Uterus (tissue), 4 donors: ENCODE results near the gene GRIK4. TPM values are rescaled to one million over a fixed set of nuclear protein-coding genes. Genes with fewer than 3 reads are reported as not detected.

ENCODE experiments used
- DNase-seq, 2 donors: peaks; one replicate each; pipeline ENCODE4 v3.0.0-alpha.2; 2019 to 2020
- H3K27ac ChIP-seq, 2 donors: fragments of 200-600 bp; sonication (generic); 1 replicate in 1 of 2; 2 replicates in 1 of 2; pipeline ENCODE4 v1.5.1; 2016 to 2018
- H3K27me3 ChIP-seq, 2 donors: fragments of 200-600 bp; sonication (generic); one replicate each; pipeline ENCODE4 v1.5.1; 2018 to 2019; ENCODE audit warnings: control low read depth in 1 of 2
- H3K36me3 ChIP-seq, 2 donors: fragments of 200-600 bp; sonication (generic); one replicate each; pipeline ENCODE4 v1.5.1; 2019; ENCODE audit warnings: control low read depth in 1 of 2
- H3K4me1 ChIP-seq, 2 donors: fragments of 200-600 bp; sonication (generic); one replicate each; pipeline ENCODE4 v1.5.1; 2018 to 2019; ENCODE audit warnings: control low read depth in 1 of 2
- H3K4me3 ChIP-seq, 2 donors: fragments of 200-600 bp; sonication (generic); 1 replicate in 1 of 2; 2 replicates in 1 of 2; pipeline ENCODE4 v1.5.1; 2018 to 2019; ENCODE audit warnings: mild to moderate bottlenecking in 1 of 2
- H3K9me3 ChIP-seq, 2 donors: fragments of 200-600 bp; sonication (generic); one replicate each; pipeline ENCODE4 v1.5.1; 2019; ENCODE audit warnings: control low read depth in 1 of 2
- POLR2A ChIP-seq, 2 donors: fragments of 450-650 bp; IDR thresholded peaks; one replicate each; pipeline ENCODE4 v1.6.1; 2016; ENCODE audit warnings: antibody characterized with exemption in 2 of 2, mild to moderate bottlenecking in 1 of 2, moderate library complexity in 1 of 2
- intact Hi-C: fragments of 100-400 bp; cut with DNase I; formaldehyde crosslinking; loops from one replicate; pipeline ENCODE4 v1.15.1; 2023; ENCODE audit warnings: low total_unique reads
- total RNA-seq, 4 donors: library from RNA; depleted of rRNA in 3 of 4; stranded (reverse); fragments of >200 nt in 3 of 4; gene quantifications; one replicate each; pipeline versions ENCODE4 v1.1.0 to v1.2.4, GENCODE V29; 2014 to 2023
- TF ChIP-seq, protein P1 (sequence below), 4 experiments: fragments of 200-600 bp in 2 of 4; fragments of 450-650 bp in 2 of 4; sonication (generic) in 2 of 4; IDR thresholded peaks; one replicate each; pipeline ENCODE4 v1.5.1; 2016 to 2019; ENCODE audit warnings: antibody characterized with exemption in 4 of 4, mild to moderate bottlenecking in 2 of 4, moderate library complexity in 1 of 4
- donor health status: DM: yes; HTN: yes; CAD: no.

GRIK4 gene
- total RNA-seq, 4 donors from 2014 or later: 0.28 to 1.1 TPM; not detected in 2

DNA sequence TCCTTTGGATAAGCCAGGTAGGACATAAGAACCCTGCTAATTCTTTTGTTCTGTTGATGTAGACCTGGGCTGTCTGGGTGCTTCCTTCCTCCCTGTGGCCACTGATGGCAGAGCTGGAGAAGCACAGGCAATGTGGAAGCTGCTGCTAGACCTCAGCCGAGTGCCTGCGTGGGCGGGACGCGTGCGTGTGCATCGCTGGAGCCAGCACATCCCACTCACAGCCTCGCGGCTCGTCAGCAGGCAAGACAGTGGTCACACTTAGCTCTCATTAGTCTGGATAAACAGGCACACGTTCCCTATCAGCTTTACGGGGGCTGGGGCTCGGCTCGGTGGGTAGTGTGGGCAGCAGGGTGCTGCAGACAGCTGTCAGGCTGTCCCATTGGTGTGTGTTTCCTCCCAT, 155.7 kb downstream of the GRIK4 start:
- no peaks in the 10 kb centered on the region for H3K4me1 ChIP-seq
- no peaks in the 10 kb centered on the region for H3K27me3 ChIP-seq
- no peaks in the 10 kb centered on the region for H3K9me3 ChIP-seq
- intact Hi-C loops: no loop called here
- no peak overlapping the region for H3K27ac ChIP-seq
- TF ChIP-seq, protein P1, sequence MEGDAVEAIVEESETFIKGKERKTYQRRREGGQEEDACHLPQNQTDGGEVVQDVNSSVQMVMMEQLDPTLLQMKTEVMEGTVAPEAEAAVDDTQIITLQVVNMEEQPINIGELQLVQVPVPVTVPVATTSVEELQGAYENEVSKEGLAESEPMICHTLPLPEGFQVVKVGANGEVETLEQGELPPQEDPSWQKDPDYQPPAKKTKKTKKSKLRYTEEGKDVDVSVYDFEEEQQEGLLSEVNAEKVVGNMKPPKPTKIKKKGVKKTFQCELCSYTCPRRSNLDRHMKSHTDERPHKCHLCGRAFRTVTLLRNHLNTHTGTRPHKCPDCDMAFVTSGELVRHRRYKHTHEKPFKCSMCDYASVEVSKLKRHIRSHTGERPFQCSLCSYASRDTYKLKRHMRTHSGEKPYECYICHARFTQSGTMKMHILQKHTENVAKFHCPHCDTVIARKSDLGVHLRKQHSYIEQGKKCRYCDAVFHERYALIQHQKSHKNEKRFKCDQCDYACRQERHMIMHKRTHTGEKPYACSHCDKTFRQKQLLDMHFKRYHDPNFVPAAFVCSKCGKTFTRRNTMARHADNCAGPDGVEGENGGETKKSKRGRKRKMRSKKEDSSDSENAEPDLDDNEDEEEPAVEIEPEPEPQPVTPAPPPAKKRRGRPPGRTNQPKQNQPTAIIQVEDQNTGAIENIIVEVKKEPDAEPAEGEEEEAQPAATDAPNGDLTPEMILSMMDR (IDR thresholded peaks at IDR 0.05): no peak
- TF ChIP-seq POLR2A (IDR thresholded peaks at IDR 0.05): no peak
- DNase-seq: peak in 1 of 2 donors; percentile 23
- no peak overlapping the region for H3K4me3 ChIP-seq
- H3K36me3 ChIP-seq: no peaks in the 10 kb centered on the region

DNA sequence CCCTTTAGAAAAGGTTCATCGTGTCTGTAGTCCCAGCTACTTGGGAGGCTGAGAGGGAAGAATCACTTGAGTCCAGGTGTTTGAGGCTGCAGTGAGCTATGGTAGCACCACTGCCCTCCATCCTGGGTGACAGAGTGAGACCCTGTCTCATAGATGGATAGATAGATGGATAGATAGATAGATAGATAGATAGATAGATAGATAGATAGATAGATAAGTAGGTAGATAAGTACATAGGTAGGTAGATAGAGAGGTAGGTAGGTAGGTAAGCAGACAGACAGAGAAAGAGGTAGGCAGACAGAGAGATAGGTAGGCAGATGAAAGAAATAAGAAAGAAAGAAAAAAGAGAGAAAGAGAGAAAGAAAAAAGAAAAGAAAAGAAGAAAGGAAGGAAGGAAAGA, 156.4 kb downstream of the GRIK4 start:
- no peaks in the 10 kb centered on the region for H3K4me1 ChIP-seq
- H3K27ac ChIP-seq: no peak overlapping the region
- intact Hi-C loops: no loop called here
- H3K27me3 ChIP-seq: no peaks in the 10 kb centered on the region
- no peak for DNase-seq
- TF ChIP-seq, protein P1 (IDR thresholded peaks at IDR 0.05): no peak
- no peak for TF ChIP-seq POLR2A (IDR thresholded peaks at IDR 0.05)
- H3K36me3 ChIP-seq: no peaks in the 10 kb centered on the region
- no peaks in the 10 kb centered on the region for H3K9me3 ChIP-seq
- H3K4me3 ChIP-seq: no peak overlapping the region

DNA sequence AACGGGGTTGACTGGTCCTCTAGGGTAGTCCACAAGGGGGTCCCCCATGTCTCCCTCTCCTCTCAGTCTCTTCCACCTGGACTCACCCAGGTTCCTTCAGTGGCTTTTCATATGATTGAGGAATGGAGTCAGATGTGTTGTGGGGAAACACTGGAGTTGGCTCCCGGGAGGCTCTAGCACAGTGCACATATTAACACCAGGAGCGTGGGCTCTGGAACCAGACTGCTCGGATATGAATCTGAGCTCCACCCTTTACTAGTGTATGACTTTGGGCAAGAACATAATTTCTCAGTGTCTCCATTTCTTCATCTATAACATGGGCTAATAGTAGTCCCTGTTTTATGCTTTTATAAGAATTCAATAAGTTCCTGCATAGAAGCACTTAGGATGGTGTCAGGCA, 157.0 kb downstream of the GRIK4 start:
- Histone ChIP-seq H3K4me1 (no peaks in the 10 kb centered on the region), H3K27ac (no peak overlapping the region), H3K27me3 (no peaks in the 10 kb centered on the region), H3K4me3 (no peak overlapping the region), H3K9me3 (no peaks in the 10 kb centered on the region), H3K36me3 (no peaks in the 10 kb centered on the region)
- no peak for DNase-seq
- no peak for TF ChIP-seq POLR2A (IDR thresholded peaks at IDR 0.05)
- TF ChIP-seq, protein P1 (IDR thresholded peaks at IDR 0.05): no peak
- intact Hi-C loops: no loop called here

DNA sequence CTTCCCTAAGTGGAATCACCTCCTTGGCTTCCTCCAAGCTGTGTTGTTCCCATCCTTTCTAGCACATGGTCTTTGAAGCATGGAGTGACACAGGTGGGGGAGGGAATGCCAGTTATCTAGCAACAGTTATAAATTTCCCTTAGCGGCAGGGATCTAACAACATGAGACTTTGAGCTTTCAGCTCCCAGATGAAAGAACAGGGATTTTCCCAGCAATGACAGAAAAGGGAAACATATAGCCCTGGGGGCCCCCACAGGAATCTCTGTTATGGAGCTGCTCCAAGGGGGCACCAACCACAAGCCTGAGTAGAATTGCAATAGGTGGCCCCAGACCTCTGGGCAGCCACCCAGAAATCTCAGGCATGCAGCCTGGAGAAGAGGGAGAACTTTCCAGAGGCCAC, 163.0 kb downstream of the GRIK4 start:
- DNase-seq: no peak
- no peak overlapping the region for H3K27ac ChIP-seq

DNA sequence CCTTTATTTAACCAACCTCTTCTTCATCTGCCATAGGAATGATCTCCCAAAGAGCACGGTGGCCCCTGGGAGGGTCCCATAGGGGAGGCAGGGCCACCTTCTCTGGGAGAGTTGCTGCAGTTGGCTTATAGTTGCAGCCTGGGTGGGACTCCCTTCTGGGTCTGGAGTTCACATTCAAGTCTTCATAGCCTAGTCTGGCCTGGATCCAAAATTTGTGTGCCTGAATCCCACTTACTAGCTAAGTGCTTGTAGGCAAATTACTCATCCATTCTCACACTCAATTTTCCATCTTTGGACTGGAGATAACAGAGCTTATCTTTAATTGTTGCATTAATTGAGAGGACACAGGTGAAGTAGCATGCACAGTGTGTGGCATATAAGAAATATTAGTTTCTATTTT, 163.6 kb downstream of the GRIK4 start:
- H3K4me1 ChIP-seq: no peaks in the 10 kb centered on the region
- H3K27ac ChIP-seq: no peak overlapping the region
- TF ChIP-seq, protein P1 (IDR thresholded peaks at IDR 0.05): no peak
- TF ChIP-seq POLR2A (IDR thresholded peaks at IDR 0.05): no peak
- no peak for DNase-seq
- intact Hi-C loops: no loop called here
- no peaks in the 10 kb centered on the region for H3K9me3 ChIP-seq
- no peak overlapping the region for H3K4me3 ChIP-seq
- H3K27me3 ChIP-seq: no peaks in the 10 kb centered on the region
- H3K36me3 ChIP-seq: no peaks in the 10 kb centered on the region

More for the DNA sequence above, 163.0 kb downstream of the GRIK4 start:
- intact Hi-C loops: no loop called here
- H3K27me3 ChIP-seq: no peaks in the 10 kb centered on the region
- no peaks in the 10 kb centered on the region for H3K9me3 ChIP-seq
- H3K4me1 ChIP-seq: no peaks in the 10 kb centered on the region
- TF ChIP-seq, protein P1 (IDR thresholded peaks at IDR 0.05): no peak
- TF ChIP-seq POLR2A (IDR thresholded peaks at IDR 0.05): no peak
- no peaks in the 10 kb centered on the region for H3K36me3 ChIP-seq
- no peak overlapping the region for H3K4me3 ChIP-seq
